K562 (cell line): Measurements from ENCODE around the gene KRT80. TPM values are rescaled to one million over a fixed set of nuclear protein-coding genes. Genes with fewer than 3 reads are reported as not detected.

ENCODE experiments used
- ATAC-seq: fragments of 200-7000 bp; cut with Tn5 transposase; 3 replicates; pipeline ENCODE4 v1.9.1; 2020; ENCODE audit warnings: moderate library complexity
- BruUV-seq: library from RNA; stranded (reverse); fragments of 400-500 nt; replicated peaks from 2 replicates; lab custom pipeline; 2021; lab: Mats Ljungman, UMichigan
- CTCF ChIA-PET: fragments of 300-600 bp; formaldehyde crosslinking; extraction: SDS; loops from one replicate; lab custom pipeline; 2021; ENCODE audit warnings: low intra/inter-chr PET ratio; lab: Yijun Ruan, JAX
- POLR2A ChIA-PET: fragments of 300-600, 350-650 bp; sonication (Branson Sonifier 250); formaldehyde crosslinking; extraction: SDS; loops from one replicate; lab custom pipeline; 2021; ENCODE audit warnings: antibody characterized with exemption, inconsistent platforms; lab: Yijun Ruan, JAX
- DNase-seq, 4 experiments: peaks; one replicate each; pipeline versions ENCODE4 v3.0.0 to v3.0.0-alpha.2; 2011 to 2018; ENCODE audit warnings: low spot score in 3 of 4, mixed read lengths in 3 of 4; ENCODE audit errors: extremely low read depth in 1 of 4
- FAIRE-seq: peaks from 2 replicates; lab custom pipeline; 2011; peaks lifted over from hg19 to GRCh38; lab: Jason Lieb, UNC
- H2AFZ ChIP-seq: 2 replicates; pipeline ENCODE4 v1.6.0; 2011; ENCODE audit warnings: low read depth, low read length, control low read depth, inconsistent platforms
- H3K27ac ChIP-seq: fragments of 200-600 bp; 3 replicates; pipeline ENCODE4 v1.8.0; 2011; ENCODE audit warnings: low read depth, mild to moderate bottlenecking, control low read depth, inconsistent platforms, low read length, moderate library complexity, mixed read lengths; ENCODE audit errors: extremely low read depth
- H3K27me3 ChIP-seq, 2 experiments: fragments of 300-600 bp in 1 of 2; 2 replicates in 1 of 2; 3 replicates in 1 of 2; pipeline versions ENCODE4 v1.6.0 to v1.8.0; 2011; ENCODE audit warnings: inconsistent platforms in 2 of 2, low read length in 2 of 2, mild to moderate bottlenecking in 1 of 2, mixed read lengths in 1 of 2, moderate library complexity in 1 of 2; ENCODE audit not compliant: control insufficient read depth in 2 of 2, insufficient read depth in 2 of 2
- H3K36me3 ChIP-seq: fragments of 300-600 bp; 3 replicates; pipeline ENCODE4 v1.8.0; 2011; ENCODE audit warnings: mild to moderate bottlenecking, low read length, inconsistent platforms; ENCODE audit not compliant: control insufficient read depth, insufficient read depth
- H3K4me1 ChIP-seq, 2 experiments: fragments of 200-600 bp in 1 of 2; replicated peaks in 1 of 2; 2 replicates in 1 of 2; 3 replicates in 1 of 2; pipeline versions ENCODE4 v1.5.1 to v1.8.0; 2011; ENCODE audit warnings: inconsistent platforms in 2 of 2, low read length in 2 of 2, mild to moderate bottlenecking in 1 of 2, mixed read lengths in 1 of 2, moderate library complexity in 1 of 2; ENCODE audit not compliant: control insufficient read depth in 2 of 2, insufficient read depth in 2 of 2
- H3K4me2 ChIP-seq: 2 replicates; pipeline ENCODE4 v1.6.1; 2011; ENCODE audit warnings: low read length, control low read depth, inconsistent platforms, mixed read lengths; ENCODE audit not compliant: insufficient read depth
- H3K4me3 ChIP-seq: fragments of 200-600 bp; sonication (generic), shearing (Covaris generic); 2 replicates; pipeline ENCODE4 v1.5.1; 2016; ENCODE audit warnings: control low read depth, inconsistent platforms
- H3K79me2 ChIP-seq: fragments of 200-600 bp; 3 replicates; pipeline ENCODE4 v1.8.0; 2011; ENCODE audit warnings: low read length, inconsistent platforms; ENCODE audit not compliant: control insufficient read depth, insufficient read depth
- H3K9ac ChIP-seq, 2 experiments: 2 replicates each; pipeline versions ENCODE4 v1.6.0 to v1.6.1; 2011; ENCODE audit warnings: low read depth in 2 of 2, low read length in 2 of 2, control low read depth in 1 of 2, inconsistent platforms in 1 of 2, mild to moderate bottlenecking in 1 of 2, mixed read lengths in 1 of 2; ENCODE audit not compliant: insufficient read depth in 1 of 2
- H3K9me1 ChIP-seq: one replicate; pipeline ENCODE4 v1.6.0; 2011; ENCODE audit warnings: inconsistent platforms, mild to moderate bottlenecking, low read length, moderate library complexity; ENCODE audit not compliant: control insufficient read depth, insufficient read depth
- H3K9me3 ChIP-seq: replicated peaks from 2 replicates; pipeline ENCODE4 v1.5.1; 2011; ENCODE audit warnings: low read depth, low read length, inconsistent platforms; ENCODE audit not compliant: control insufficient read depth, insufficient read depth
- H4K20me1 ChIP-seq: replicated peaks from 2 replicates; pipeline ENCODE4 v1.6.1; 2011; ENCODE audit warnings: low read length, inconsistent platforms, mixed read lengths; ENCODE audit not compliant: control insufficient read depth, insufficient read depth
- CCAR2 ChIP-seq: fragments of 200-400 bp; formaldehyde crosslinking; IDR thresholded peaks from 2 replicates; pipeline ENCODE4 v1.6.1; 2017; ENCODE audit warnings: mild to moderate bottlenecking, low read depth, low read length
- ETS1 ChIP-seq: conservative IDR thresholded peaks from 2 replicates; pipeline ENCODE4 v1.6.1; 2011; ENCODE audit warnings: low read depth, mild to moderate bottlenecking, low read length; ENCODE audit not compliant: control insufficient read depth
- FOXJ3 ChIP-seq: sonication (generic); formaldehyde crosslinking; IDR thresholded peaks from 2 replicates; pipeline ENCODE4 v1.4.0; 2020; ENCODE audit warnings: mild to moderate bottlenecking, missing genetic modification reagents
- LEF1 ChIP-seq: fragments of 450-650 bp; IDR thresholded peaks from 2 replicates; pipeline ENCODE4 v1.6.1; 2016; ENCODE audit warnings: mild to moderate bottlenecking
- MAZ ChIP-seq, 2 experiments: fragments of 450-650 bp in 1 of 2; sonication (generic) in 1 of 2; formaldehyde crosslinking; IDR thresholded peaks in 1 of 2; conservative IDR thresholded peaks in 1 of 2; 2 replicates each; pipeline versions ENCODE4 v1.4.0 to v1.5.0; 2020; ENCODE audit warnings: mild to moderate bottlenecking in 1 of 2, missing genetic modification reagents in 1 of 2
- PTTG1 ChIP-seq: fragments of 450-650 bp; IDR thresholded peaks from 2 replicates; pipeline ENCODE4 v1.6.1; 2016; ENCODE audit warnings: low read depth, mild to moderate bottlenecking, missing genetic modification characterization, missing compliant biosample characterization
- RBM14 ChIP-seq: fragments of 200-400 bp; formaldehyde crosslinking; IDR thresholded peaks from 2 replicates; pipeline ENCODE4 v1.6.1; 2018; ENCODE audit warnings: low read depth, mild to moderate bottlenecking, low read length, moderate library complexity, borderline replicate concordance; ENCODE audit not compliant: insufficient read depth
- SIRT6 ChIP-seq: IDR thresholded peaks from one replicate; pipeline ENCODE4 v1.6.1; 2012; ENCODE audit warnings: low read depth, mild to moderate bottlenecking, control low read depth, inconsistent platforms, low read length, moderate library complexity
- ZC3H11A ChIP-seq: IDR thresholded peaks from 2 replicates; pipeline ENCODE4 v1.6.1; 2012; ENCODE audit warnings: low read depth, low read length, improper control_type of control experiment
- ZNF512 ChIP-seq: IDR thresholded peaks from 2 replicates; pipeline ENCODE4 v1.6.1; 2016; ENCODE audit warnings: missing genetic modification characterization, missing compliant biosample characterization
- ZNF609 ChIP-seq: sonication (generic); formaldehyde crosslinking; IDR thresholded peaks from 2 replicates; pipeline ENCODE4 v1.8.1; 2023; ENCODE audit warnings: missing genetic modification reagents, mild to moderate bottlenecking, borderline replicate concordance
- ZZZ3 ChIP-seq: fragments of 450-650 bp; IDR thresholded peaks from 2 replicates; pipeline ENCODE4 v1.6.1; 2016; ENCODE audit warnings: antibody characterized with exemption, mild to moderate bottlenecking, moderate library complexity
- WGBS: fragments of 100-300 bp; shearing (Covaris generic); methylation state at CpG from one replicate; pipeline ENCODE4 v1.1.6; 2016; ENCODE audit warnings: low coverage, mixed read lengths; ENCODE audit not compliant: insufficient coverage; ENCODE audit errors: missing lambda C conversion rate; 5-methylcytosine and 5-hydroxymethylcytosine counted together
- in situ Hi-C: fragments of 300-500 bp; cut with MboI; formaldehyde crosslinking; loops from 4 replicates; pipeline ENCODE4 v1.15.0; 2018; ENCODE audit warnings: inconsistent platforms, mixed read lengths
- intact Hi-C: fragments of 100-400 bp; cut with micrococcal nuclease; formaldehyde crosslinking; loops from 2 replicates; pipeline ENCODE4 v1.14.2; 2022
- polyA plus RNA-seq, 8 experiments: library from polyadenylated mRNA; depleted of rRNA in 4 of 8; stranded (reverse) in 5 of 8; unstranded in 3 of 8; fragments of >200 nt; fragmentation: Nextera tagmentation in 2 of 8; fragmentation: Illumina TruSeq in 1 of 8; extraction: Ambion mirVana in 2 of 8; extraction: Trizol in 1 of 8; gene quantifications; 2 replicates each; pipeline versions ENCODE4 v1.2.1 to v1.2.3, GENCODE V29; 2011 to 2014; ENCODE audit warnings: inconsistent platforms in 1 of 8, missing spikeins in 1 of 8
- total RNA-seq, 7 experiments: library from RNA; depleted of rRNA in 6 of 7; stranded (reverse); fragments of >200 nt in 6 of 7; fragmentation: Illumina TruSeq in 2 of 7; extraction: Trizol in 2 of 7; gene quantifications; 2 replicates each; pipeline versions ENCODE4 v1.2.1 to v1.2.3, GENCODE V29; 2011 to 2021; ENCODE audit warnings: low replicate concordance in 1 of 7

Gene KRT80
- total and polyA plus RNA-seq, 9 of the 15 experiments (the other 6 are each of a cell fraction or from before 2014, with no cell fraction given): not detected

GRCh38 chr12:52149651-52150241 lies 42.1 kb downstream of the KRT80 start:
- Histone ChIP-seq H3K4me1 (peaks cover 8 to 35% of the 10 kb centered on the region in 2 experiments; a peak in 4 of 5 replicates), H3K27ac (no peak overlapping the region), H3K27me3 (no peaks in the 10 kb centered on the region; a peak in 1 of 5 replicates), H3K9me1 (no peaks in the 10 kb centered on the region), H2AFZ (no peak overlapping the region), H3K79me2 (no peaks in the 10 kb centered on the region), H3K9me3 (no peaks in the 10 kb centered on the region), H3K4me2 (no peak overlapping the region), H4K20me1 (no peaks in the 10 kb centered on the region), H3K4me3 (no peak overlapping the region), H3K9ac (no peak overlapping the region), H3K36me3 (no peaks in the 10 kb centered on the region)
- 59% methylated on average over 5 of the region's 5 CpGs for WGBS
- FAIRE-seq (no peak), DNase-seq (no peak), ATAC-seq (no peak)
- no TSS peak for BruUV-seq
- ChIA-PET CTCF (interaction anchor here (1.4 kb wide), 1 partner anchor 730 kb away, joined by 3 read pairs; no protein-coding TSS in a partner anchor), POLR2A (interaction anchor here (0.6 to 1.1 kb wide), 2 partner anchors 620 to 755 kb away, joined by 3 read pairs; partner anchors contain the start of gene KRT8)
- TF ChIP-seq ETS1 (no peak), SIRT6 (no peak), FOXJ3 (no peak), CCAR2 (no peak), ZNF609 (CRISPR knock-in tag) (no peak), RBM14 (no peak), LEF1 (no peak), PTTG1 (tag) (no peak), ZC3H11A (no peak), ZNF512 (tag) (no peak), MAZ (CRISPR knock-in tag; conservative IDR thresholded peaks at IDR 0.05 in 1 of 2, IDR thresholded peaks at IDR 0.05 in 1 of 2) (no peak), ZZZ3 (no peak)
- in situ Hi-C loops (no loop called here), intact Hi-C loops (loop anchor here (10.0 kb wide), 2 partner anchors 215 to 435 kb away; partner anchors contain the start of gene KRT85)
